Measurements from ENCODE around the gene TLE5. TPM values are rescaled to one million over a fixed set of nuclear protein-coding genes. Genes with fewer than 3 reads are reported as not detected.

The TLE5 gene
- total and polyA plus RNA-seq, 9 of the 15 experiments (the other 6 are each of a cell fraction or from before 2014, with no cell fraction given): 2.0 to 347 (median 235) TPM

GRCh38 chr19:3017923-3018322, 44.4 kb downstream of the TLE5 start (continued):
- TF ChIP-seq CHD7 (IDR thresholded peaks at IDR 0.05; ENCODE audit: low read depth, low read length) (no peak), ZNF764 (CRISPR knock-in tag; IDR thresholded peaks at IDR 0.05; ENCODE audit: low read depth) (no peak), PURB (CRISPR knock-in tag; IDR thresholded peaks at IDR 0.05; ENCODE audit: low read depth) (no peak), ZNF140 (CRISPR knock-in tag; IDR thresholded peaks at IDR 0.05) (no peak), BCOR (IDR thresholded peaks at IDR 0.05) (peak; percentile 78), BDP1 (IDR thresholded peaks at IDR 0.05; ENCODE audit: insufficient read depth, insufficient read length) (no peak), HMGXB4 (CRISPR knock-in tag; IDR thresholded peaks at IDR 0.05) (no peak), ZFP36 (IDR thresholded peaks at IDR 0.05; ENCODE audit: low read depth, low read length, partially characterized antibody) (peak; percentile 63), ZNF121 (CRISPR knock-in tag; conservative IDR thresholded peaks at IDR 0.05) (peak; percentile 69), ZBTB11 (CRISPR knock-in tag; IDR thresholded peaks at IDR 0.05) (no peak), RBM25 (IDR thresholded peaks at IDR 0.05; ENCODE audit: low read depth, low read length, severe bottlenecking) (peak; percentile 68), KDM1A (IDR thresholded peaks at IDR 0.05) (peak in 1 of 2 experiments; percentile 39; a peak in 1 of 4 replicates)

Measured in K562 (cell line).